Activated CD4-positive, alpha-beta T cell treated with anti-CD3 and anti-CD28 coated beads for 48 hours (primary cell): ENCODE results near the gene HOATZ.

Source experiments
- DNase-seq: peaks from one replicate; pipeline ENCODE4 v3.0.0-alpha.2; 2020

Gene HOATZ

GRCh38 chr11:111585371-111585770 is 70.8 kb downstream of the HOATZ start:
- DNase-seq: no peak

- DNase-seq: peak; percentile 42
Observed at GRCh38 chr11:111586388-111586831, 71.8 kb downstream of the HOATZ start.
